Mesothelial cell of epicardium (in vitro differentiated cells): ENCODE measurements around the gene LUM. TPM values are rescaled to one million over a fixed set of nuclear protein-coding genes. Genes with fewer than 3 reads are reported as not detected.

ENCODE experiments used
- DNase-seq, 2 experiments: peaks; one replicate each; pipeline ENCODE4 v3.0.0; 2021; ENCODE audit warnings: low spot score in 2 of 2; ENCODE audit not compliant: unreplicated experiment in 2 of 2
- H3K27ac Mint-ChIP-seq: 2 replicates; pipeline ENCODE4 v1.8.0; 2021; ENCODE audit warnings: mixed read lengths
- H3K27me3 Mint-ChIP-seq: 2 replicates; pipeline ENCODE4 v1.8.0; 2021; ENCODE audit warnings: low read depth, mixed read lengths
- H3K36me3 Mint-ChIP-seq: 2 replicates; pipeline ENCODE4 v1.8.0; 2021; ENCODE audit warnings: mixed read lengths
- H3K4me1 Mint-ChIP-seq: 2 replicates; pipeline ENCODE4 v1.8.0; 2021; ENCODE audit warnings: mixed read lengths
- H3K4me3 Mint-ChIP-seq: 2 replicates; pipeline ENCODE4 v1.8.0; 2021; ENCODE audit warnings: mild to moderate bottlenecking, moderate library complexity, mixed read lengths
- H3K9me3 Mint-ChIP-seq: 2 replicates; pipeline ENCODE4 v1.8.0; 2021; ENCODE audit warnings: mixed read lengths
- CTCF ChIP-seq: fragments of 200-600 bp; sonication (generic); IDR thresholded peaks from one replicate; pipeline ENCODE4 v1.5.0; 2021; ENCODE audit warnings: antibody characterized with exemption; ENCODE audit not compliant: unreplicated experiment
- total RNA-seq: library from RNA; stranded (reverse); gene quantifications from 3 replicates; pipeline ENCODE4 v1.2.1, GENCODE V29; 2021

LUM gene
- total RNA-seq, 1 donor from 2014 or later, result 508 TPM

- TF ChIP-seq CTCF, result no peak
- Mint-ChIP-seq H3K36me3 (peaks cover 19% of the 10 kb centered on the region), H3K9me3 (no peaks in the 10 kb centered on the region), H3K27ac (peak overlapping the region; percentile 93), H3K4me1 (peaks cover 64% of the 10 kb centered on the region), H3K27me3 (no peaks in the 10 kb centered on the region), H3K4me3 (peak overlapping the region; percentile 70)
- DNase-seq, result no peak
These were observed 1.5 kb downstream of the LUM start for GRCh38 chr12:91109581-91110310.

GRCh38 chr12:91109148-91109564 is 2.1 kb downstream of the LUM start:
- peak overlapping the region; percentile 93 for H3K27ac Mint-ChIP-seq
- H3K36me3 Mint-ChIP-seq, result peaks cover 19% of the 10 kb centered on the region
- H3K4me3 Mint-ChIP-seq, result peak overlapping the region; percentile 70
- peaks cover 64% of the 10 kb centered on the region for H3K4me1 Mint-ChIP-seq
- TF ChIP-seq CTCF, result peak; percentile 66
- H3K9me3 Mint-ChIP-seq, result no peaks in the 10 kb centered on the region
- H3K27me3 Mint-ChIP-seq, result no peaks in the 10 kb centered on the region
- peak; percentile 39 to 83 for DNase-seq

- Mint-ChIP-seq H3K36me3 (peaks cover 20% of the 10 kb centered on the region), H3K4me1 (peaks cover 68% of the 10 kb centered on the region), H3K27me3 (no peaks in the 10 kb centered on the region), H3K27ac (peak overlapping the region; percentile 50), H3K4me3 (peak overlapping the region; percentile 22), H3K9me3 (no peaks in the 10 kb centered on the region)
- TF ChIP-seq CTCF, result no peak
- no peak for DNase-seq
These were observed 3.0 kb downstream of the LUM start for GRCh38 chr12:91108196-91108755.

GRCh38 chr12:91106283-91106682 is 5.0 kb downstream of the LUM start:
- no peaks in the 10 kb centered on the region for H3K27me3 Mint-ChIP-seq
- no peak for TF ChIP-seq CTCF
- peak overlapping the region; percentile 55 for H3K27ac Mint-ChIP-seq
- no peaks in the 10 kb centered on the region for H3K9me3 Mint-ChIP-seq
- peaks cover 72% of the 10 kb centered on the region for H3K4me1 Mint-ChIP-seq
- no peak for DNase-seq
- H3K36me3 Mint-ChIP-seq, result peaks cover 22% of the 10 kb centered on the region
- peak overlapping the region; percentile 51 for H3K4me3 Mint-ChIP-seq

- Mint-ChIP-seq H3K4me3 (peak overlapping the region; percentile 25), H3K4me1 (peaks cover 72% of the 10 kb centered on the region)
These were observed 5.5 kb downstream of the LUM start for GRCh38 chr12:91105807-91106206.

More at GRCh38 chr12:91105807-91106206, 5.5 kb downstream of the LUM start:
- peaks cover 22% of the 10 kb centered on the region for H3K36me3 Mint-ChIP-seq
- H3K27ac Mint-ChIP-seq, result peak overlapping the region; percentile 39
- no peak for TF ChIP-seq CTCF
- H3K9me3 Mint-ChIP-seq, result no peaks in the 10 kb centered on the region
- DNase-seq, result no peak
- no peaks in the 10 kb centered on the region for H3K27me3 Mint-ChIP-seq
